Endometrial microvascular endothelial cells (primary cell): ENCODE measurements around the gene DEAF1. TPM values are rescaled to one million over a fixed set of nuclear protein-coding genes. Genes with fewer than 3 reads are reported as not detected.

Experiments used
- in situ Hi-C: cut with HindIII; loops from 2 replicates; pipeline ENCODE4 v1.10.0; 2017; ENCODE audit warnings: low sequenced_read_pairs, low pct_unique_long_range_greater_than_20kb; ENCODE audit errors: inconsistent ontology term
- total RNA-seq: library from RNA; depleted of rRNA; stranded (reverse); fragments of >200 nt; gene quantifications from one replicate; pipeline ENCODE4 v1.2.3, GENCODE V29; 2015; ENCODE audit errors: inconsistent ontology term

The DEAF1 gene
- total RNA-seq, 1 donor from 2014 or later: 28.2 TPM

DNA sequence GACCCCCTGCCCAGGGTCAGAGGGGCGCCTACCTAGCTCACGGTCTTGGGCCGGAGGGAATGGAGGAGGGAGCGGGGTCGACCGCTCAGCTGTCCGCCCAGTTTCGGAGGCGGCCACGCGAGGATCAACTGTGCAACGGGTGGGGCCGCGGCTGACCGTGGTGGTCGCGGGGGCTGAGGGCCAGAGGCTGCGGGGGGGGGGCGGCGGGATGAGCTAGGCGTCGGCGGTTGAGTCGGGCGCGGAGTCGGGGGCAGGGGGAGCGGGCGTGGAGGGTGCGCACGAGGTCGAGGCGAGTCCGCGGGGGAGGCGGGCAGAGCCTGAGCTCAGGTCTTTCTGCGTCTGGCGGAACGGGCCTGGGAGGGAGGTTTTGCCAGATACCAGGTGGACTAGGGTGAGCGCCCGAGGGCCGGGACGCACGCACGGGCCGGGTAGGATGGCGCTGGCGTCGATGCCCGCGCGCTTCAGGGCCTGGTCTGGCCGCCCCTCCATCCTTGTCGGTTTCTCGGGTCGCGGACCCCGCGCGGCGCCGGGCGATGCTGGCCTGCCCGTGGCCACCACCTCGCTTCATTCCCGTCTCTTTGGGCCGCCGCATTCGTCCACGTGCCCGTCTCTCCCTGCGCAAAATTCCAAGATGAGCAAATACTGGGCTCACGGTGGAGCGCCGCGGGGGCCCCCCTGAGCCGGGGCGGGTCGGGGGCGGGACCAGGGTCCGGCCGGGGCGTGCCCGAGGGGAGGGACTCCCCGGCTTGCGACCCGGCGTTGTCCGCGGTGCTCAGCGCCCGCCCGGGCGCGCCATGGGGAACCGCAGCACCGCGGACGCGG is 58.3 kb downstream of the DEAF1 start, which contains the start of gene DRD4:
Gene DRD4, plus strand, starts transcription at position 759 of the 822 bp plus-strand sequence. Its CDS starts 36 bp downstream, at position 795.
- in situ Hi-C loops: no loop called here

DNA sequence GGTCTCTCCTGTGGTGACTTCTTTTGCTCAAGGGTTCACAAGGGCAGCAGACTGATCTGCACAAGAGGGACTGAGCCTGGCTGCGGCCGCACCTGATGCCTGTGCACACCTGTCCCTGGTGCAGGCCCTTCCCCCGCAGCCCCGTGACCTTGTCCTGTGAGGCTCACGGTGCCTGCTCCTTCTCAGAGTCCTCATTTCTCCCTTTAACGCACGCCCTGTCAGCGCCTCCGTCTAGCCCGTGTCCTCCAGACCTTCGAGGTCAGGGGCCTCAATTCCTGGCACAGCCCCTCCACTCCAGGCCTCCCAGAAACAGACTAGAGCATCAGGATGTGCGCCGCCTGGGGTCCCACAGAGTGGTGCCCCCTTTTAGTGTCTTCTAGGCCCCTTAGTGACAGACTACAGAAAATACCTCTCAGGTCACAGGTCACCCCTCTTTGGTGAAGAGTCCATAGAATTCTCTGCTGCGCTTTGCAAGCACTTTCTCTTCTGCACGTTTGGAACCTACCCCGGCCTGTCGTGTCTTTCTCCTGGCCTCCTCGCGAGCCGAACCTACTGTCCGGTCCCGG is 59.0 kb downstream of the DEAF1 start:
- in situ Hi-C loops: no loop called here

GRCh38 chr11:630871-631270 is 64.2 kb downstream of the DEAF1 start:
- in situ Hi-C loops: no loop called here

DNA sequence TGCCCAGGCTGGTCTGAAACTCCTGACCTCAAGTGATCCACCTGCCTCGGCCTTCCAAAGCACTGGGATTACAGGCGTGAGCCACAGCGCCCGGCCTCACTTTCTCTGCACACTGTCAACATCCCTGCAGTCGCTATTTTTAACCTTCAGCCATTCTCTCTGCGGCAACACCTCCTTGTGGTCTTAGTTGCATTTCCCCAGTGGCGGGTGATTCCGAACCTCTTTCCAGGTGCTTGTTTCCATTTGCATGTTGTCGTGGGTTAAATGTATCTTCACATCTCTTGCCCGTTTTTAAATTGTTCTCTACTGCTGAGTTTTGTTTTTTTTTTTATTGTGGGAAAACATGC is 65.8 kb downstream of the DEAF1 start:
- in situ Hi-C loops: no loop called here

GRCh38 chr11:628056-628455 is 67.0 kb downstream of the DEAF1 start:
- in situ Hi-C loops: no loop called here

GRCh38 chr11:627308-627576 is 67.8 kb downstream of the DEAF1 start:
- in situ Hi-C loops: no loop called here

DNA sequence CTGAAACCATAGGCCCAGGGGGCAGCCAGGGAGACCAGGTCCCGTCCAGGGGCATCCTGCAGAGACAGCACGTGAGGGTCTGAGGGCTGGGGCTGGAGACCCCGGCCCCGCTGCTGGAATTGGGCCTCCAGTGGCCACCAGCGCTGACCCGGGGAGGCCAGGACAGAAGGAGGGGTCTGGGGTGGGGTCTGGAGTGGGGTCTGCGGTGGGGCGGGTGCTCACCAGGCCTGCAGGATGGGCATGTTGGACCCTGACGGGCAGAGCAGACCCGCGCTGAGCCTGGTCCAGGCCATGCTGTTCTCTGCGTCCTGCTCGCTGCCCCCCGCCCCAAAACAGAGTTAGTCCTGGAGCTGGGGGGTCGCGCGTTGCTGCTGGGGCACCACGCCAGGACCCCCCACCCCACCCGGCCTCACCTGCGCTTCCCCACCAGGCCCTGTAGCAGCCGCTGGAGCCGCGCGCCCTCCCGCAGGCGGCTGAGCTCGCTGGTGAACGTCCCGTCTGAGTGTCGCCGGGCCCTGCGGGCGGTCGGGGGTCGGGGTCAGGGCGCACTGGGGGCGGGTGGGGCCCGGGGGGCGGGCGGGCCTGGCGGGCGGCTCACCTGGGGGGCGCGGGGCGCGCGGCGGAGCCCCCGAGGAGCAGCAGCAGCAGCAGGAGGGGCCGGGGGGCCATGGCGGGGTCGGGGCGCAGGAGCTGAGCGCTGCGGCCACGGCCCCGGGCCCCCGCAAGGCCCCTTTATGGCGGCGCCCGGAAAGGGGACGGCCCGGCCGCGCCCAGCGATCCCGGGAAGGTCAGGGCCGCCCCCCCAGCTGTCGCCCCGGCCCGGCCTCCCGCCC is 68.3 kb downstream of the DEAF1 start, which contains the start of gene SCT:
Gene SCT, minus strand, starts transcription at position 707 of the 833 bp plus-strand sequence. Its CDS starts 38 bp downstream, at position 669.
- in situ Hi-C loops: no loop called here

DNA sequence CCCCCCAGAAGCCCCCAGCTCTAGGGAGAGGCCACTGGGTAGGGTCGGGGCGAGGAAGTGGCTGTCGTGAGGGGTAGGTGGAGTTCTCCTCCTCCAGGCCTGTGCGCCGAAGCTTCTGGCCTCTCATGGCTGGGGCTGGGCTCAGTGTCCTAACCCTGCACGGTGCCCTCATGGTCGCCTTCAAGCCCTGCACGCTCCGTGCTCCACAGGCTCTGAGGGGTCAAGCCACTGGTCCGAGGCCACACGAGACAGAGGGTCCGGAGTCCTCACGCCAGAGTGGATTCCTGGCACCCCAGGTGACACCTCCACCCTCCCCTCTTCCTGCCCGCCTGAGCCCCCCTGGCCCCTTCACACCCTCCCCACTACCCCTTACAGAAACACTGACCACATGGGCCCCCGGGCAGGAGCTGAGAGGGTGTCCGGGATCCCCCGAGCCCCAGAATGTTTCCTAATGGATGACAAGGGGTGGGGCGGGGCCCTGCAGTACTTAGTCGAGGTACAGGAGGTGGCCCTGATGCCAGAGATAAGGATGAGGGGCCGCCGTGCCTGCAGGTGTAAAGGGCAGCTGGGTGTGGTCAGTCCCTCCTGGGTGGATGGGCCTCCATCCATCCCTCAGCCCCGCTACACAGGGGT is 69.3 kb downstream of the DEAF1 start:
- in situ Hi-C loops: no loop called here

DNA sequence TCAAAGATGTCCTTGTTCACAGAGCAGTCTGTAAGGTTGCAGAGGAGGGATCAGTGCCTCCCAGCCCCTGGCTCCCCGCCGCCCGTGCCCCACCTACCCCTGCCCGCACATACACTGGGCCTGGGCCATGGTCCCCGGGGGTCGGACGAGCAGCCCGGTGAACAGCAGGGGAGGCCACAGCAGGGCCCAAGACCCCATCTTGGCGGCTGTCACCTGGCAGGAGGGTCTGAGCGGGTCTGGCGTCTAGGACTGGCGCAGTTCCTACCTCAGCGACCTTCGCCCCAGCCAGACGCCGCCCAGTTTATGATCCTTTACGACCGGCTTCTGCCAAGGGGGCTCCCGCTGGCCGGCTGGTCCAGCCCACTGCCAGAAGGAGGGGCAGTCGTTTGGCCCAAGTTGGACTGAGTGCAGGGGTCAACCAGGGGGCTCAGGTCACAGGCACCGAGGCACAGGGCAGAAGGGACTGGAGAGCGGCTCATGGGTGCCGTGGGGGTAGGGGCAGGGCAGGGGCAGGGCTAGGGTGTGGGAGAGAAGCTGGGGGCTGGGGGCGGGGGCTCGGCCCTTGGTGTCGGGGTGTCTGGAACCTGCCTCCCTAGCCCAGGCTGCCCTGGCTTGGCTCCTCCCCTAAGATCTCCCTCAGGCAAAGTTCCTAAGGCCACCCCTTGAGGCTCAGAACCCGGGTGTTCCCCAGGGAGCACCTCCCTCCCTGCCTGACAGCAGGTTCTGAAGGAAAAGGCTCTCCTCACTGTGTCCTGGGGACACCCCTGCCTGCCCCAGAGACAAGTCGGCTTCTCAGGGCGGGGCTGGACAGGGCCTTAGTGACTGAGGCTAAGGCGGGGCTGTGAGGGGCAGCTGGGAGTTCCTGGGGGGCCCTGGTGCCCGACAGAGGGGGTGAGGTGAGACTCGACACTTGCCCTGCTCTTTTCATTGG is 70.1 kb downstream of the DEAF1 start, which contains the start of gene CDHR5:
Gene CDHR5, minus strand, starts transcription at position 251 of the 931 bp plus-strand sequence. Its CDS starts 53 bp downstream, at position 198.
- in situ Hi-C loops: no loop called here

GRCh38 chr11:623999-624704 is 70.9 kb downstream of the DEAF1 start:
- in situ Hi-C loops: no loop called here

DNA sequence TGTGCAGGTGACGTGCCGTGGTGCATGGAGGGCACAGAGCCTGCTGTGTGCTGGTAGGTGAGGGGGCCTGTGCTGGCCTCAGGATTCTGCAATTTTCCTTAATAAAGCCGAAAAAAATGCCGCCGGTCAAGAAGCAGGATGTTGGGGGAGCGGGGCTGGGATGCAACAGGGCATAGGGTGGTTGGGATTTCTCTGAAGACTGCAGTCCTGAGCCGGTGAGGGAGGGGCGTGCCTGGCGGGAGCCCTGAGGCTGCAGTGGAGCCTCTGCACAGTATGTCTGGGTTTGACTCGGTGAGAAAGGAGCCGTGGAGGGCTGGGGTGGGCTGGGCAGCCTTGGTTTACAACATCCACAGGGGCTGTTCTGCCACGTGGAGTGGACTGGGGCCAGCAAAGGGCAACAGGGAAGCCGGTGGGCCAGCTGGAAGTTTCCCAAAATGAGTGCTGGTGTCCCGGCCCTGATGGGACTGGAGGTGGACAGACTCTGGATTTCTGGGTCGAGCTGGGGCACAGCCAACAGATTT is 71.6 kb downstream of the DEAF1 start:
- in situ Hi-C loops: no loop called here

DNA sequence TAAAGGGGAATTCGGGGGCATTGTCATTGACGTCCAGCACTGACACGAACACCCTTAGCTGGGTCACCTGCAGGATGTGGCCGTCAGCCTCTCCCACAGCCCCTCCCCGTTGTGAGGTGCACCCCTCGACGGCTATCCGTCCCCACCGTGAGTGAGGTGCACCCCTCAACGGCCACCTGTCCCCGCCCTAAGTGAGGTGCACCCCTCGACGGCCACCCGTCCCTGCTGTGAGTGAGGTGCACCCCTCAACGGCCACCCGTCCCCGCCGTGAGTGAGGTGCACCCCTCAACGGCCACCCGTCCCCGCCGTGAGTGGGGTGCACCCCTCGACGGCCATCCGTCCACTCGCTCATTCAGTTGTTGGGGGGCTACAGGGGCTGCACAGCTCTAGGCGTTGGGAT is 73.2 kb downstream of the DEAF1 start:
- in situ Hi-C loops: no loop called here

- in situ Hi-C loops: no loop called here
These were observed 73.8 kb downstream of the DEAF1 start for GRCh38 chr11:620935-621814.

GRCh38 chr11:620201-620600 is 74.8 kb downstream of the DEAF1 start:
- in situ Hi-C loops: no loop called here

DNA sequence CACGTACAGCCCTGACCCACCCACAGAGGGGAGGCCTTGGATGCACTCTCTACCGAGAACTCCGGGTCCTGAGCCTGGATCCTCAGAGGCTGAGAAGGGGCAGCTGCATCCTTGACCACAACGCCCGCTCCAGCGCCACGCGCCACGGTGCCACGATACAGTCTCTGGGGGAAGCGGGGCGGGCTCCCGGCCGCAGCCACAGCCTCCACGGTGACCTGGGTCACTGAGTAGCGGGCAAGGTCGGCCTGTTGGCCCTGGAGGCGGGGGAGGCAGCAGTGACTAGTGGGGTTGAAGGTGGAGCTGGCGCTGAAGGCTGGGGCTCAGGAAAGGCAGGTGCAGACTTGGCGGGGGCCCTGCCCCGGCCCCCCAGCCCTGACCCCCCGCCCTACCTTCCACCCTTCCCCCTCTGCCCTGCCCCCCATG is 75.4 kb downstream of the DEAF1 start:
- in situ Hi-C loops: no loop called here

DNA sequence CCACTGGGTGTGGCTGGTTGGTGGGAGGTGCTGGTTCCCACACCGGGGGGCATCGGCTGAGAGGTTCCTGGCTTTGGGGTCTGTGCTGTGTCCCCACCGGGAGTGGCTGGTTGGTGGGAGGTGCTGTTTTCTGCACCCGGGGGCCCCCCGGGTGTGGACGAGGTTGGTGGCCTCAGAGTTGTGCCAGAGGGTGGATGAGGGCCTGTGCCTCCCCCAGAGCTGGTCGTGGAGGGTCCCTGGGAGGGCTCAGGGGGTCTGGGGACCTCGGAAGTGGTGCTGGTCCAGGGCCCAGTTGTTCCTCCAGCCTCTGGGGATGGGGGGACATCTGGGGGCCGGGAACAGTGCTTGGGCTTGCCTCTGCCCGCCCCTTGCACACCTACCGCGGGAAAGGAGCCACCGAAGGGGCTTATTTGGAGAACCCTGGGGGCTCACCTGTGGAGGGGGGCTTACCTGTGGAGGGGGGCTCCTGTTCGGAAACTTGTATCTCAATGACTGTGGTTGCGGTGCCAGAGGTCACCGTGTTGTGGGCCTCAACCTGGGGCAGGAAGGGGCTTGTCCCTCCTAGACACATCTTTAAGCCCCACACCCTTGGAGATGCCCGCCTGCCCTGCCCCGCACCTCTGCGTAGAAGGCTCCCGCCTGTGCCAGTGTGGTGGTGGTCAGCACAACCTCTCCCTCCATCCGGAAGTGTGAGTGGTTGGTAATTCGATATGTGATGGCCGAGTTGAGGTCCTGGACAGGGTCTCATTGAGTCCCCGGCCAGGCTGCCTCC is 76.0 kb downstream of the DEAF1 start:
- in situ Hi-C loops: no loop called here
